Colonic mucosa (tissue), 4 donors: Measurements from ENCODE around the gene CREBBP. TPM values are rescaled to one million over a fixed set of nuclear protein-coding genes. Genes with fewer than 3 reads are reported as not detected.

Experiments used
- DNase-seq: peaks from one replicate; pipeline ENCODE4 v3.0.0-alpha.2; 2020
- H3K27ac ChIP-seq: fragments of 200-600 bp; one replicate; pipeline ENCODE4 v1.8.0; 2021
- H3K27me3 ChIP-seq: fragments of 200-600 bp; one replicate; pipeline ENCODE4 v1.8.0; 2021
- H3K36me3 ChIP-seq: fragments of 200-600 bp; one replicate; pipeline ENCODE4 v1.8.0; 2021
- H3K4me1 ChIP-seq: fragments of 200-600 bp; one replicate; pipeline ENCODE4 v1.8.0; 2021; ENCODE audit warnings: mild to moderate bottlenecking
- H3K4me3 ChIP-seq: fragments of 200-600 bp; one replicate; pipeline ENCODE4 v1.8.0; 2021
- H3K9ac ChIP-seq, 2 donors: one replicate each; pipeline ENCODE4 v1.7.0; 2013; ENCODE audit warnings: control low read depth in 2 of 2, low read depth in 2 of 2, low read length in 2 of 2
- H3K9me3 ChIP-seq: fragments of 200-600 bp; one replicate; pipeline ENCODE4 v1.8.0; 2021
- CTCF ChIP-seq: fragments of 200-600 bp; IDR thresholded peaks from one replicate; pipeline ENCODE4 v1.8.0; 2022; ENCODE audit warnings: antibody characterized with exemption, mild to moderate bottlenecking
- intact Hi-C: fragments of 100-400 bp; cut with DNase I; formaldehyde crosslinking; loops from one replicate; pipeline ENCODE4 v1.14.1; 2022
- total RNA-seq, 2 donors: library from RNA; stranded (reverse); fragmentation: NEBNext Ultra II Directional in 1 of 2; extraction: Animal tissue kit (Norgen Biotek cat#: 25700) in 1 of 2; gene quantifications; one replicate each; pipeline ENCODE4 v1.2.1, GENCODE V29; 2021
- donor health status: healthy.
- donor health status: DM: no; HTN: no; CAD: no.
- donor health status: DM: no; HTN: no; CAD: no.

CREBBP gene
- total RNA-seq, 2 donors from 2014 or later, result 42.0 to 45.2 TPM

- Histone ChIP-seq H3K9ac (no peak overlapping the region), H3K4me3 (no peak overlapping the region), H3K27me3 (no peaks in the 10 kb centered on the region), H3K9me3 (no peaks in the 10 kb centered on the region), H3K27ac (no peak overlapping the region), H3K36me3 (no peaks in the 10 kb centered on the region), H3K4me1 (no peaks in the 10 kb centered on the region)
- no peak for TF ChIP-seq CTCF
- DNase-seq, result no peak
- intact Hi-C loops, result no loop called here
Observed at GRCh38 chr16:3810198-3810664, 70.3 kb downstream of the CREBBP start.

- Histone ChIP-seq H3K27ac (no peak overlapping the region), H3K4me3 (no peak overlapping the region), H3K9ac (no peak overlapping the region), H3K36me3 (no peaks in the 10 kb centered on the region), H3K4me1 (no peaks in the 10 kb centered on the region), H3K27me3 (no peaks in the 10 kb centered on the region), H3K9me3 (no peaks in the 10 kb centered on the region)
- intact Hi-C loops, result no loop called here
- no peak for DNase-seq
- no peak for TF ChIP-seq CTCF
Observed at GRCh38 chr16:3808308-3809063, 72.0 kb downstream of the CREBBP start.

GRCh38 chr16:3807425-3808123, 72.9 kb downstream of the CREBBP start:
- H3K9me3 ChIP-seq, result no peaks in the 10 kb centered on the region
- no peaks in the 10 kb centered on the region for H3K36me3 ChIP-seq
- H3K9ac ChIP-seq, result no peak overlapping the region
- H3K27me3 ChIP-seq, result no peaks in the 10 kb centered on the region
- no peak for DNase-seq
- H3K4me1 ChIP-seq, result no peaks in the 10 kb centered on the region
- no peak overlapping the region for H3K27ac ChIP-seq
- no peak overlapping the region for H3K4me3 ChIP-seq
- intact Hi-C loops, result no loop called here
- TF ChIP-seq CTCF, result no peak

- intact Hi-C loops, result no loop called here
- H3K9me3 ChIP-seq, result no peaks in the 10 kb centered on the region
- no peaks in the 10 kb centered on the region for H3K36me3 ChIP-seq
- H3K9ac ChIP-seq, result no peak overlapping the region
- no peak for DNase-seq
- no peaks in the 10 kb centered on the region for H3K4me1 ChIP-seq
- H3K27me3 ChIP-seq, result no peaks in the 10 kb centered on the region
- TF ChIP-seq CTCF, result no peak
- no peak overlapping the region for H3K27ac ChIP-seq
- H3K4me3 ChIP-seq, result no peak overlapping the region
Observed at GRCh38 chr16:3804426-3805016, 76.0 kb downstream of the CREBBP start.

GRCh38 chr16:3800477-3801270, 79.8 kb downstream of the CREBBP start:
- intact Hi-C loops, result no loop called here
- no peak for DNase-seq

More at GRCh38 chr16:3800477-3801270, 79.8 kb downstream of the CREBBP start:
- Histone ChIP-seq H3K9me3 (no peaks in the 10 kb centered on the region), H3K27ac (no peak overlapping the region), H3K36me3 (no peaks in the 10 kb centered on the region), H3K4me1 (peaks cover 4% of the 10 kb centered on the region), H3K27me3 (no peaks in the 10 kb centered on the region), H3K4me3 (no peak overlapping the region), H3K9ac (no peak overlapping the region)
- no peak for TF ChIP-seq CTCF
